Hepatocyte (in vitro differentiated cells): Measurements from ENCODE around the gene DAAM2. TPM values are rescaled to one million over a fixed set of nuclear protein-coding genes. Genes with fewer than 3 reads are reported as not detected.

Experiments used
- DNase-seq: peaks from one replicate; pipeline ENCODE4 v3.0.0-alpha.2; 2016; ENCODE audit warnings: low spot score
- H2AFZ ChIP-seq: fragments of 200-600 bp; sonication (generic); 2 replicates; pipeline ENCODE4 v1.6.0; 2016; ENCODE audit warnings: antibody characterized with exemption, mild to moderate bottlenecking
- H3K27ac ChIP-seq: fragments of 200-600 bp; sonication (generic); 2 replicates; pipeline ENCODE4 v1.5.1; 2016; ENCODE audit warnings: mild to moderate bottlenecking
- H3K27me3 ChIP-seq: fragments of 200-600 bp; sonication (generic); 2 replicates; pipeline ENCODE4 v1.6.1; 2016
- H3K36me3 ChIP-seq: fragments of 200-600 bp; sonication (generic); replicated peaks from 2 replicates; pipeline ENCODE4 v1.5.1; 2016; ENCODE audit warnings: low read depth; ENCODE audit not compliant: insufficient read depth
- H3K4me1 ChIP-seq: fragments of 200-600 bp; sonication (generic); 2 replicates; pipeline ENCODE4 v1.5.1; 2016; ENCODE audit warnings: mild to moderate bottlenecking, moderate library complexity; ENCODE audit not compliant: insufficient read depth
- H3K4me2 ChIP-seq: fragments of 200-600 bp; sonication (generic); 2 replicates; pipeline ENCODE4 v1.6.0; 2016
- H3K4me3 ChIP-seq: fragments of 200-600 bp; sonication (generic); 2 replicates; pipeline ENCODE4 v1.5.1; 2016; ENCODE audit warnings: mild to moderate bottlenecking
- H3K79me2 ChIP-seq: fragments of 200-600 bp; sonication (generic); 2 replicates; pipeline ENCODE4 v1.6.0; 2017; ENCODE audit warnings: mild to moderate bottlenecking
- H3K9me2 ChIP-seq: fragments of 200-600 bp; sonication (generic); replicated peaks from 2 replicates; pipeline ENCODE4 v1.6.0; 2017; ENCODE audit warnings: mild to moderate bottlenecking; ENCODE audit not compliant: insufficient read depth
- H3K9me3 ChIP-seq: fragments of 200-600 bp; sonication (generic); 2 replicates; pipeline ENCODE4 v1.5.1; 2016; ENCODE audit warnings: low read depth, mild to moderate bottlenecking
- H4K20me1 ChIP-seq: fragments of 200-600 bp; sonication (generic); 2 replicates; pipeline ENCODE4 v1.6.0; 2016; ENCODE audit warnings: mild to moderate bottlenecking; ENCODE audit not compliant: insufficient read depth, poor library complexity, severe bottlenecking
- CTCF ChIP-seq: fragments of 200-600 bp; sonication (generic); IDR thresholded peaks from 2 replicates; pipeline ENCODE4 v1.5.1; 2016; ENCODE audit warnings: antibody characterized with exemption, mild to moderate bottlenecking; ENCODE audit not compliant: poor library complexity
- EZH2 ChIP-seq: fragments of 200-600 bp; sonication (generic); IDR thresholded peaks from 2 replicates; pipeline ENCODE4 v1.6.1; 2016; ENCODE audit warnings: antibody characterized with exemption, mild to moderate bottlenecking, borderline replicate concordance
- EZH2phosphoT487 ChIP-seq: fragments of 200-600 bp; sonication (generic); IDR thresholded peaks from one replicate; pipeline ENCODE4 v1.6.1; 2018; ENCODE audit warnings: antibody characterized with exemption, mild to moderate bottlenecking, low read depth, moderate library complexity; ENCODE audit not compliant: unreplicated experiment, severe bottlenecking
- WGBS: methylation state at CpG from one replicate; pipeline ENCODE4 v1.1.6; 2016; ENCODE audit warnings: low lambda C conversion rate; ENCODE audit errors: missing lambda C conversion rate; 5-methylcytosine and 5-hydroxymethylcytosine counted together
- polyA plus RNA-seq: library from polyadenylated mRNA; unstranded; fragments of >200 nt; fragmentation: Nextera tagmentation; extraction: Ambion mirVana; gene quantifications from 2 replicates; pipeline ENCODE4 v1.2.1, GENCODE V29; 2016
- total RNA-seq: library from RNA; depleted of rRNA; stranded (reverse); fragments of >200 nt; gene quantifications from 2 replicates; pipeline ENCODE4 v1.2.3, GENCODE V29; 2014

DAAM2 gene
- total and polyA plus RNA-seq, 2 experiments from 2014 or later, result 11.7 to 15.1 TPM

GRCh38 chr6:39870950-39871349 is 78.8 kb downstream of the DAAM2 start:
- Histone ChIP-seq H3K4me3 (no peak overlapping the region), H3K4me1 (no peaks in the 10 kb centered on the region), H3K79me2 (no peaks in the 10 kb centered on the region), H3K4me2 (no peak overlapping the region), H4K20me1 (no peaks in the 10 kb centered on the region), H3K27me3 (no peaks in the 10 kb centered on the region), H3K9me2 (no peaks in the 10 kb centered on the region), H2AFZ (no peak overlapping the region), H3K9me3 (no peaks in the 10 kb centered on the region), H3K36me3 (no peaks in the 10 kb centered on the region), H3K27ac (no peak overlapping the region)
- no peak for TF ChIP-seq EZH2
- TF ChIP-seq EZH2phosphoT487, result no peak
- TF ChIP-seq CTCF, result no peak
- no peak for DNase-seq
- WGBS, result 97% methylated on average over 3 of the region's 3 CpGs

- no peaks in the 10 kb centered on the region for H3K9me2 ChIP-seq
- H3K4me3 ChIP-seq, result no peak overlapping the region
- no peaks in the 10 kb centered on the region for H3K4me1 ChIP-seq
- H3K4me2 ChIP-seq, result no peak overlapping the region
- H3K9me3 ChIP-seq, result no peaks in the 10 kb centered on the region
- H4K20me1 ChIP-seq, result no peaks in the 10 kb centered on the region
- no peak overlapping the region for H2AFZ ChIP-seq
- no peak for DNase-seq
- TF ChIP-seq EZH2phosphoT487, result no peak
- TF ChIP-seq CTCF, result no peak
- TF ChIP-seq EZH2, result no peak
- H3K27ac ChIP-seq, result no peak overlapping the region
- no peaks in the 10 kb centered on the region for H3K36me3 ChIP-seq
- H3K27me3 ChIP-seq, result no peaks in the 10 kb centered on the region
- no peaks in the 10 kb centered on the region for H3K79me2 ChIP-seq
- WGBS, result 98% methylated on average over 3 of the region's 3 CpGs
Measured at GRCh38 chr6:39873439-39873838, 81.3 kb downstream of the DAAM2 start.

DNA sequence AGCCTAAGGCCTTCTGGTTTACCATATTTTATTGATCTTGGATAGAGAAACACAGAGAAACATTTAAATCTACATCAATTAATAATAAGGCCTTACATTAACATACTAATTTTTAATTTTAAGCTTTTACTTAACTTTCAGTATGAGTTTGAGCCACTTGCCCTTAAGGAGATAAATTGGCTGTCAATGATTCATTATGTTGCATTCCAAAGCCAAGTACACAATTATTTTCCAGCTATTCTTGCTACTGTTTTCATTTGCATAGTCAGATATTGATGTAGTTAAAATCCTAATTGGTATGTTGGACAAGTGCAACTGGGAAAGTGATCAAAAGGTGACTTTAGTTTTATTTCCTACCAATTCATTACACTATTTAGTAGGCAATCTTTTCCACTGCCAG is 83.9 kb downstream of the DAAM2 start:
- H3K36me3 ChIP-seq, result no peaks in the 10 kb centered on the region
- H3K27ac ChIP-seq, result no peak overlapping the region
- no peaks in the 10 kb centered on the region for H4K20me1 ChIP-seq
- no peaks in the 10 kb centered on the region for H3K9me3 ChIP-seq
- H2AFZ ChIP-seq, result no peak overlapping the region
- no peak overlapping the region for H3K4me2 ChIP-seq
- TF ChIP-seq EZH2 (no peak), EZH2phosphoT487 (no peak), CTCF (no peak)
- no peaks in the 10 kb centered on the region for H3K4me1 ChIP-seq
- H3K79me2 ChIP-seq, result no peaks in the 10 kb centered on the region
- no peak for DNase-seq
- no peaks in the 10 kb centered on the region for H3K9me2 ChIP-seq
- H3K4me3 ChIP-seq, result no peak overlapping the region
- no peaks in the 10 kb centered on the region for H3K27me3 ChIP-seq

- WGBS, result 67% methylated on average over 3 of the region's 3 CpGs
- no peak overlapping the region for H3K4me2 ChIP-seq
- no peaks in the 10 kb centered on the region for H3K36me3 ChIP-seq
- H3K4me1 ChIP-seq, result peaks cover 2% of the 10 kb centered on the region
- H3K4me3 ChIP-seq, result no peak overlapping the region
- H3K9me3 ChIP-seq, result no peaks in the 10 kb centered on the region
- no peaks in the 10 kb centered on the region for H4K20me1 ChIP-seq
- H2AFZ ChIP-seq, result no peak overlapping the region
- no peaks in the 10 kb centered on the region for H3K27me3 ChIP-seq
- no peaks in the 10 kb centered on the region for H3K9me2 ChIP-seq
- no peaks in the 10 kb centered on the region for H3K79me2 ChIP-seq
- no peak overlapping the region for H3K27ac ChIP-seq
- TF ChIP-seq EZH2 (no peak), EZH2phosphoT487 (no peak), CTCF (no peak)
- no peak for DNase-seq
Measured at GRCh38 chr6:39876826-39877225, 84.7 kb downstream of the DAAM2 start.
